Measurements from ENCODE around the gene MAPKBP1. TPM values are rescaled to one million over a fixed set of nuclear protein-coding genes. Genes with fewer than 3 reads are reported as not detected.
"Not testable (repeated sequence)": the region's sequence is repeated elsewhere in the genome, so short reads cannot be mapped to it uniquely, and the experiment has no call there.

MAPKBP1 gene
- total RNA-seq, 1 experiment from 2014 or later = 14.5 TPM

DNA sequence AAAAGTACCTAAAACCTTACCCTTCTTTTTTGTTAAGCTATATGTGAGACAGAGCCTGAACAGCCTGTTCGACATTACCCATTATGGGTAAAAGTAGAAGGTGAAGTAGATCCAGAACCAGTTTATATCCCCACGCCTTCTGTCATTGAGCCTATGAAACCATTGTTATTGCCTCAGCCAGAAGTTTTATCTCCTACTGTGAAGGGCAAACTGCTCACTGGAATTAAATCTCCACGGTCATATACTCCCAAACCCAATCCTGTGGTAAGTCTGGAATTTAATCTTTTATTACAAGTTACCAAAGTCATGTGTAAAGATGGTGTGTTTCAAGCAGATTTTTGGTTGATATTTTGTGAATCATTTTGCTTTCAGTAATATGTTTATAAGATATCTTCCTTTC is 47.1 kb upstream of the MAPKBP1 start:
- CTCF ChIA-PET = interaction anchor here (1.5 kb wide), 1 partner anchor 46 kb away, joined by 3 read pairs; no protein-coding TSS in a partner anchor

GRCh38 chr15:41728061-41728460 is 46.2 kb upstream of the MAPKBP1 start:
- not testable (repeated sequence) for H3K36me3 Mint-ChIP-seq; H3K9me3 Mint-ChIP-seq; H3K27me3 Mint-ChIP-seq (ENCODE audit: low read depth); H3K27ac Mint-ChIP-seq; ATAC-seq; H3K4me3 Mint-ChIP-seq; DNase-seq (ENCODE audit: low spot score); H3K4me1 Mint-ChIP-seq
- ChIA-PET CTCF (interaction anchor here (1.5 kb wide), 1 partner anchor 45 kb away, joined by 3 read pairs; no protein-coding TSS in a partner anchor), POLR2A (interaction anchor here (0.6 kb wide), 1 partner anchor 116 kb away, joined by 7 read pairs; no protein-coding TSS in a partner anchor)

More for the DNA sequence above, 47.1 kb upstream of the MAPKBP1 start:
- Mint-ChIP-seq H3K9me3 (no peaks in the 10 kb centered on the region), H3K4me3 (no peak overlapping the region), H3K27ac (no peak overlapping the region), H3K36me3 (peaks cover 8% of the 10 kb centered on the region; the same call in 1 of the 2 replicates), H3K4me1 (no peaks in the 10 kb centered on the region), H3K27me3 (ENCODE audit: low read depth) (no peaks in the 10 kb centered on the region)
- no peak for DNase-seq (ENCODE audit: low spot score)
- POLR2A ChIA-PET = no interaction called here
- ATAC-seq = no peak
- TF ChIP-seq ESRRA (CRISPR knock-in tag; IDR thresholded peaks at IDR 0.05; ENCODE audit: borderline replicate concordance) (no peak), ATF1 (CRISPR knock-in tag; IDR thresholded peaks at IDR 0.05) (no peak), FOXJ3 (CRISPR knock-in tag; IDR thresholded peaks at IDR 0.05; ENCODE audit: borderline replicate concordance) (no peak), ZBTB21 (CRISPR knock-in tag; IDR thresholded peaks at IDR 0.05; ENCODE audit: borderline replicate concordance) (no peak), FOXK1 (CRISPR knock-in tag; IDR thresholded peaks at IDR 0.05) (no peak)
- TF ChIP-seq, protein P1, sequence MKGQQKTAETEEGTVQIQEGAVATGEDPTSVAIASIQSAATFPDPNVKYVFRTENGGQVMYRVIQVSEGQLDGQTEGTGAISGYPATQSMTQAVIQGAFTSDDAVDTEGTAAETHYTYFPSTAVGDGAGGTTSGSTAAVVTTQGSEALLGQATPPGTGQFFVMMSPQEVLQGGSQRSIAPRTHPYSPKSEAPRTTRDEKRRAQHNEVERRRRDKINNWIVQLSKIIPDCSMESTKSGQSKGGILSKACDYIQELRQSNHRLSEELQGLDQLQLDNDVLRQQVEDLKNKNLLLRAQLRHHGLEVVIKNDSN (CRISPR knock-in tag; IDR thresholded peaks at IDR 0.05) = no peak

GRCh38 chr15:41730543-41730942 is 43.7 kb upstream of the MAPKBP1 start:
- Mint-ChIP-seq H3K9me3 (no peaks in the 10 kb centered on the region), H3K27ac (no peak overlapping the region), H3K36me3 (peaks cover 23% of the 10 kb centered on the region), H3K4me1 (no peaks in the 10 kb centered on the region), H3K27me3 (ENCODE audit: low read depth) (no peaks in the 10 kb centered on the region), H3K4me3 (no peak overlapping the region)
- ChIA-PET CTCF (no interaction called here), POLR2A (no interaction called here)
- no peak for TF ChIP-seq ZNF396 (CRISPR knock-in tag; IDR thresholded peaks at IDR 0.05; ENCODE audit: borderline replicate concordance)
- TF ChIP-seq NFE2L1 (CRISPR knock-in tag; IDR thresholded peaks at IDR 0.05) = no peak
- no peak for TF ChIP-seq TEAD1 (CRISPR knock-in tag; IDR thresholded peaks at IDR 0.05)
- no peak for TF ChIP-seq JAZF1 (CRISPR knock-in tag; IDR thresholded peaks at IDR 0.05)
- TF ChIP-seq FOXK1 (CRISPR knock-in tag; IDR thresholded peaks at IDR 0.05) = no peak
- no peak for TF ChIP-seq NFATC4 (CRISPR knock-in tag; IDR thresholded peaks at IDR 0.05)
- TF ChIP-seq ZNF138 (CRISPR knock-in tag; conservative IDR thresholded peaks at IDR 0.05) = no peak
- TF ChIP-seq, protein P2, sequence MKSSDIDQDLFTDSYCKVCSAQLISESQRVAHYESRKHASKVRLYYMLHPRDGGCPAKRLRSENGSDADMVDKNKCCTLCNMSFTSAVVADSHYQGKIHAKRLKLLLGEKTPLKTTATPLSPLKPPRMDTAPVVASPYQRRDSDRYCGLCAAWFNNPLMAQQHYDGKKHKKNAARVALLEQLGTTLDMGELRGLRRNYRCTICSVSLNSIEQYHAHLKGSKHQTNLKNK (CRISPR knock-in tag; IDR thresholded peaks at IDR 0.05) = no peak
- no peak for TF ChIP-seq ZNF532 (CRISPR knock-in tag; IDR thresholded peaks at IDR 0.05; ENCODE audit: borderline replicate concordance)
- no peak for TF ChIP-seq ZBTB21 (CRISPR knock-in tag; IDR thresholded peaks at IDR 0.05; ENCODE audit: borderline replicate concordance)
- no peak for TF ChIP-seq CTCF (IDR thresholded peaks at IDR 0.05)
- TF ChIP-seq ETV6 (CRISPR knock-in tag; IDR thresholded peaks at IDR 0.05) = no peak
- TF ChIP-seq, protein P3, sequence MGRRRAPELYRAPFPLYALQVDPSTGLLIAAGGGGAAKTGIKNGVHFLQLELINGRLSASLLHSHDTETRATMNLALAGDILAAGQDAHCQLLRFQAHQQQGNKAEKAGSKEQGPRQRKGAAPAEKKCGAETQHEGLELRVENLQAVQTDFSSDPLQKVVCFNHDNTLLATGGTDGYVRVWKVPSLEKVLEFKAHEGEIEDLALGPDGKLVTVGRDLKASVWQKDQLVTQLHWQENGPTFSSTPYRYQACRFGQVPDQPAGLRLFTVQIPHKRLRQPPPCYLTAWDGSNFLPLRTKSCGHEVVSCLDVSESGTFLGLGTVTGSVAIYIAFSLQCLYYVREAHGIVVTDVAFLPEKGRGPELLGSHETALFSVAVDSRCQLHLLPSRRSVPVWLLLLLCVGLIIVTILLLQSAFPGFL (CRISPR knock-in tag; IDR thresholded peaks at IDR 0.05; ENCODE audit: borderline replicate concordance) = no peak
- TF ChIP-seq KAT7 (CRISPR knock-in tag; IDR thresholded peaks at IDR 0.05; ENCODE audit: borderline replicate concordance) = no peak
- no peak for TF ChIP-seq PRRX2 (CRISPR knock-in tag; IDR thresholded peaks at IDR 0.05)
- TF ChIP-seq, protein P4, sequence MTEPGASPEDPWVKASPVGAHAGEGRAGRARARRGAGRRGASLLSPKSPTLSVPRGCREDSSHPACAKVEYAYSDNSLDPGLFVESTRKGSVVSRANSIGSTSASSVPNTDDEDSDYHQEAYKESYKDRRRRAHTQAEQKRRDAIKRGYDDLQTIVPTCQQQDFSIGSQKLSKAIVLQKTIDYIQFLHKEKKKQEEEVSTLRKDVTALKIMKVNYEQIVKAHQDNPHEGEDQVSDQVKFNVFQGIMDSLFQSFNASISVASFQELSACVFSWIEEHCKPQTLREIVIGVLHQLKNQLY (CRISPR knock-in tag; IDR thresholded peaks at IDR 0.05) = no peak
- TF ChIP-seq ZNF121 (CRISPR knock-in tag; IDR thresholded peaks at IDR 0.05) = no peak
- DNase-seq (ENCODE audit: low spot score) (no peak), ATAC-seq (no peak)

All from WTC11 (cell line).